HCT116 (cell line): Measurements from ENCODE around the gene RPL13. TPM values are rescaled to one million over a fixed set of nuclear protein-coding genes. Genes with fewer than 3 reads are reported as not detected.
"Not testable (repeated sequence)": the region's sequence is repeated elsewhere in the genome, so short reads cannot be mapped to it uniquely, and the experiment has no call there.

Experiments used
- ATAC-seq: fragments of 200-7000 bp; cut with Tn5 transposase; 2 replicates; pipeline ENCODE4 v1.9.1; 2020; ENCODE audit warnings: mild to moderate bottlenecking, moderate library complexity
- BruUV-seq: library from RNA; stranded (reverse); fragments of 400-500 nt; replicated peaks from 2 replicates; lab custom pipeline; 2021; lab: Mats Ljungman, UMichigan
- CTCF ChIA-PET: fragments of 300-600 bp; sonication (Branson Sonifier 250); formaldehyde crosslinking; loops from one replicate; lab custom pipeline; 2021; ENCODE audit warnings: antibody characterized with exemption; lab: Charles Lee
- POLR2A ChIA-PET: fragments of 300-600, 350-600 bp; sonication (Branson Sonifier 250); formaldehyde crosslinking; loops from one replicate; lab custom pipeline; 2021; ENCODE audit warnings: antibody characterized with exemption; lab: Charles Lee
- RAD21 ChIA-PET, 2 experiments: fragments of 300-600 bp; sonication (Branson Sonifier 250); formaldehyde crosslinking; loops; one replicate each; lab custom pipeline; 2023; ENCODE audit warnings: low total read pairs in 2 of 2; ENCODE audit not compliant: uncharacterized antibody in 2 of 2, unreplicated experiment in 2 of 2, low non-redundant PET in 1 of 2; lab: Charles Lee
- DNase-seq: peaks from one replicate; pipeline ENCODE4 v3.0.0-alpha.2; 2010; ENCODE audit warnings: low read depth, low spot score
- H2AFZ ChIP-seq: fragments of 200-600 bp; shearing (Covaris generic), sonication (generic); 2 replicates; pipeline ENCODE4 v1.6.1; 2017; ENCODE audit warnings: low read depth, mixed run types, mixed read lengths, antibody characterized with exemption, low read length; ENCODE audit not compliant: poor library complexity, severe bottlenecking
- H3K27ac ChIP-seq: 2 replicates; pipeline ENCODE4 v1.5.1; 2012; ENCODE audit warnings: low read depth, low read length
- H3K27me3 ChIP-seq: fragments of 200-600 bp; sonication (generic); 2 replicates; pipeline ENCODE4 v1.6.1; 2016; ENCODE audit warnings: mixed run types, low read length, mixed read lengths; ENCODE audit not compliant: insufficient read depth
- H3K36me3 ChIP-seq, 2 experiments: fragments of 200-500 bp in 1 of 2; fragments of 200-600 bp in 1 of 2; sonication (Bioruptor generic) in 1 of 2; sonication (generic) in 1 of 2; 2 replicates each; pipeline versions ENCODE4 v1.5.1 to v1.6.1; 2014 to 2016; ENCODE audit warnings: low read length in 2 of 2, inconsistent platforms in 1 of 2, mixed read lengths in 1 of 2, mixed run types in 1 of 2; ENCODE audit not compliant: insufficient read depth in 2 of 2, control insufficient read depth in 1 of 2
- H3K4me1 ChIP-seq, 2 experiments: fragments of 200-600 bp in 1 of 2; sonication (generic) in 1 of 2; 2 replicates each; pipeline versions ENCODE4 v1.5.1 to v1.6.1; 2012 to 2017; ENCODE audit warnings: low read length in 2 of 2, inconsistent platforms in 1 of 2, mild to moderate bottlenecking in 1 of 2, mixed read lengths in 1 of 2, mixed run types in 1 of 2, moderate library complexity in 1 of 2; ENCODE audit not compliant: insufficient read depth in 2 of 2, control insufficient read depth in 1 of 2
- H3K4me2 ChIP-seq: fragments of 200-600 bp; sonication (generic); 2 replicates; pipeline ENCODE4 v1.6.1; 2017; ENCODE audit warnings: mixed run types, low read length, mixed read lengths
- H3K4me3 ChIP-seq, 2 experiments: fragments of 200-600 bp in 1 of 2; sonication (generic) in 1 of 2; replicated peaks in 1 of 2; 2 replicates each; pipeline ENCODE4 v1.5.1; 2011 to 2016; ENCODE audit warnings: low read length in 2 of 2, control low read depth in 1 of 2, low read depth in 1 of 2, mild to moderate bottlenecking in 1 of 2, mixed read lengths in 1 of 2, mixed run types in 1 of 2
- H3K79me2 ChIP-seq: fragments of 200-600 bp; sonication (generic); 2 replicates; pipeline ENCODE4 v1.6.1; 2017; ENCODE audit warnings: mild to moderate bottlenecking, mixed run types, low read length, moderate library complexity, mixed read lengths; ENCODE audit not compliant: insufficient read depth
- H3K9ac ChIP-seq: fragments of 200-600 bp; sonication (generic); 2 replicates; pipeline ENCODE4 v1.6.1; 2016; ENCODE audit warnings: low read length, mixed read lengths
- H3K9me2 ChIP-seq: fragments of 200-600 bp; sonication (generic), shearing (Covaris generic); 2 replicates; pipeline ENCODE4 v1.6.1; 2017; ENCODE audit warnings: mixed run types, mild to moderate bottlenecking, moderate library complexity; ENCODE audit not compliant: insufficient read depth
- H3K9me3 ChIP-seq, 2 experiments: fragments of 200-500 bp in 1 of 2; fragments of 200-600 bp in 1 of 2; sonication (Bioruptor generic) in 1 of 2; sonication (generic) in 1 of 2; 2 replicates each; pipeline ENCODE4 v1.6.1; 2014 to 2017; ENCODE audit warnings: low read length in 2 of 2, mixed read lengths in 2 of 2, inconsistent platforms in 1 of 2, low read depth in 1 of 2, mild to moderate bottlenecking in 1 of 2, mixed run types in 1 of 2, moderate library complexity in 1 of 2; ENCODE audit not compliant: control insufficient read depth in 1 of 2, insufficient read depth in 1 of 2
- H4K20me1 ChIP-seq: fragments of 200-600 bp; sonication (generic), shearing (Covaris generic); 2 replicates; pipeline ENCODE4 v1.6.1; 2017; ENCODE audit warnings: mixed run types, mild to moderate bottlenecking, moderate library complexity; ENCODE audit not compliant: insufficient read depth
- CBX3 ChIP-seq: IDR thresholded peaks from 2 replicates; pipeline ENCODE4 v1.6.1; 2012; ENCODE audit warnings: low read depth
- intact Hi-C: fragments of 100-400 bp; cut with micrococcal nuclease; formaldehyde crosslinking; loops from 2 replicates; pipeline ENCODE4 v1.10.0; 2022
- total RNA-seq: library from RNA; stranded (reverse); gene quantifications from one replicate; pipeline ENCODE4 v1.2.1, GENCODE V29; 2021; ENCODE audit not compliant: unreplicated experiment

The RPL13 gene
- total RNA-seq, 1 experiment from 2014 or later, result 4,404 TPM

GRCh38 chr16:89570342-89570923 lies 10.0 kb downstream of the RPL13 start:
- H3K9me2 ChIP-seq, result no peaks in the 10 kb centered on the region
- H3K4me2 ChIP-seq, result no peak overlapping the region
- no peaks in the 10 kb centered on the region for H3K36me3 ChIP-seq
- ChIA-PET RAD21 (no interaction called here), POLR2A (no interaction called here), CTCF (no interaction called here)
- no peak for TF ChIP-seq CBX3
- H3K79me2 ChIP-seq, result peaks cover 3% of the 10 kb centered on the region; the same call in 1 of the 2 replicates
- DNase-seq (no peak), ATAC-seq (no peak)
- no peak overlapping the region for H3K4me3 ChIP-seq
- intact Hi-C loops, result no loop called here
- H3K4me1 ChIP-seq, result peaks cover 17 to 41% of the 10 kb centered on the region in 2 experiments
- no peak overlapping the region for H3K27ac ChIP-seq
- no peak overlapping the region for H3K9ac ChIP-seq
- no peaks in the 10 kb centered on the region for H3K9me3 ChIP-seq
- no peaks in the 10 kb centered on the region for H3K27me3 ChIP-seq
- H2AFZ ChIP-seq, result no peak overlapping the region
- BruUV-seq, result no TSS peak
- peaks cover under 1% of the 10 kb centered on the region; the same call in 1 of the 2 replicates for H4K20me1 ChIP-seq

GRCh38 chr16:89570983-89571598 lies 10.6 kb downstream of the RPL13 start:
- ATAC-seq, H3K9ac ChIP-seq, H3K36me3 ChIP-seq, POLR2A ChIA-PET, CTCF ChIA-PET, DNase-seq, H4K20me1 ChIP-seq, BruUV-seq, H3K4me3 ChIP-seq, intact Hi-C loops, H3K4me2 ChIP-seq, H3K27ac ChIP-seq, RAD21 ChIA-PET, H3K9me2 ChIP-seq, H3K79me2 ChIP-seq, H3K9me3 ChIP-seq, H3K27me3 ChIP-seq, H2AFZ ChIP-seq: not testable (repeated sequence)
- H3K4me1 ChIP-seq, result peaks cover 15 to 34% of the 10 kb centered on the region in 2 experiments
